HepG2 (cell line): ENCODE data around the gene FHL3. TPM values are rescaled to one million over a fixed set of nuclear protein-coding genes. Genes with fewer than 3 reads are reported as not detected.

Source experiments
- AFF4 ChIP-seq: sonication (generic); formaldehyde crosslinking; IDR thresholded peaks from 2 replicates; pipeline ENCODE4 v1.4.0; 2020; ENCODE audit warnings: missing genetic modification reagents
- ATRX ChIP-seq: sonication (generic); formaldehyde crosslinking; IDR thresholded peaks from 2 replicates; pipeline ENCODE4 v1.4.0; 2020; ENCODE audit warnings: missing genetic modification reagents, borderline replicate concordance
- CCAR2 ChIP-seq: fragments of 200-400 bp; formaldehyde crosslinking; optimal IDR thresholded peaks from 2 replicates; pipeline ENCODE3; 2018; ENCODE audit warnings: low read depth, mild to moderate bottlenecking, low read length, moderate library complexity
- CREM ChIP-seq, 2 experiments: sonication (generic) in 1 of 2; formaldehyde crosslinking in 1 of 2; IDR thresholded peaks; 2 replicates each; pipeline versions ENCODE4 v1.4.0 to v1.6.1; 2016 to 2020; ENCODE audit warnings: antibody characterized with exemption in 1 of 2, mild to moderate bottlenecking in 1 of 2, missing genetic modification reagents in 1 of 2
- ELK4 ChIP-seq: sonication (generic); formaldehyde crosslinking; IDR thresholded peaks from 2 replicates; pipeline ENCODE4 v1.9.0; 2021; ENCODE audit warnings: missing genetic modification reagents, borderline replicate concordance
- EZH2 ChIP-seq: conservative IDR thresholded peaks from 2 replicates; pipeline ENCODE4 v1.6.1; 2012; ENCODE audit warnings: mild to moderate bottlenecking, low read depth, low read length, moderate library complexity
- FLYWCH1 ChIP-seq: sonication (generic); formaldehyde crosslinking; IDR thresholded peaks from 2 replicates; pipeline ENCODE4 v1.8.1; 2023; ENCODE audit warnings: mild to moderate bottlenecking, missing genetic modification reagents
- FOXK1 ChIP-seq: sonication (generic); formaldehyde crosslinking; IDR thresholded peaks from 2 replicates; pipeline ENCODE4 v1.4.0; 2020; ENCODE audit warnings: low read depth, missing genetic modification reagents, borderline replicate concordance
- FOXO1 ChIP-seq: sonication (generic); formaldehyde crosslinking; IDR thresholded peaks from 2 replicates; pipeline ENCODE4 v1.4.0; 2020; ENCODE audit warnings: missing genetic modification reagents
- NFRKB ChIP-seq: fragments of 450-650 bp; IDR thresholded peaks from 2 replicates; pipeline ENCODE4 v1.6.1; 2017
- NR2F6 ChIP-seq, 2 experiments: IDR thresholded peaks; 2 replicates each; pipeline ENCODE4 v1.6.1; 2016; ENCODE audit warnings: antibody characterized with exemption in 1 of 2, mild to moderate bottlenecking in 1 of 2
- POLR2G ChIP-seq: fragments of 200-400 bp; formaldehyde crosslinking; IDR thresholded peaks from 2 replicates; pipeline ENCODE4 v1.6.1; 2018; ENCODE audit warnings: mild to moderate bottlenecking, low read depth, low read length, moderate library complexity
- RCOR2 ChIP-seq: IDR thresholded peaks from 2 replicates; pipeline ENCODE4 v1.6.1; 2016; ENCODE audit warnings: missing biosample characterization, missing genetic modification reagents
- SRSF1 ChIP-seq: fragments of 200-400 bp; formaldehyde crosslinking; optimal IDR thresholded peaks from 2 replicates; pipeline ENCODE3; 2017; ENCODE audit warnings: mild to moderate bottlenecking, low read depth, low read length, moderate library complexity
- SRSF9 ChIP-seq: fragments of 200-400 bp; formaldehyde crosslinking; IDR thresholded peaks from 2 replicates; pipeline ENCODE4 v1.6.1; 2018; ENCODE audit warnings: borderline replicate concordance, mild to moderate bottlenecking, low read depth, low read length; ENCODE audit not compliant: insufficient read depth, poor library complexity, severe bottlenecking
- SYNCRIP ChIP-seq: fragments of 200-400 bp; formaldehyde crosslinking; IDR thresholded peaks from 2 replicates; pipeline ENCODE4 v1.6.1; 2018; ENCODE audit warnings: mild to moderate bottlenecking, low read depth, low read length; ENCODE audit not compliant: insufficient read depth
- TBX3 ChIP-seq: fragments of 450-650 bp; IDR thresholded peaks from 2 replicates; pipeline ENCODE4 v1.6.1; 2017; ENCODE audit warnings: antibody characterized with exemption, mild to moderate bottlenecking, inconsistent platforms, borderline replicate concordance
- ZNF138 ChIP-seq: sonication (generic); formaldehyde crosslinking; IDR thresholded peaks from 2 replicates; pipeline ENCODE4 v1.5.0; 2020; ENCODE audit warnings: mild to moderate bottlenecking, low read depth, missing genetic modification reagents
- ZNF180 ChIP-seq: sonication (generic); formaldehyde crosslinking; IDR thresholded peaks from 2 replicates; pipeline ENCODE4 v1.4.0; 2020; ENCODE audit warnings: low read depth, missing genetic modification reagents, borderline replicate concordance
- ZNF33A ChIP-seq: sonication (generic); formaldehyde crosslinking; IDR thresholded peaks from 2 replicates; pipeline ENCODE4 v1.5.1; 2020; ENCODE audit warnings: missing genetic modification reagents, mild to moderate bottlenecking, moderate library complexity, borderline replicate concordance
- ZNF790 ChIP-seq: sonication (generic); formaldehyde crosslinking; IDR thresholded peaks from 2 replicates; pipeline ENCODE4 v1.8.0; 2022; ENCODE audit warnings: missing genetic modification reagents, mild to moderate bottlenecking, borderline replicate concordance
- polyA plus RNA-seq, 8 experiments: library from polyadenylated mRNA; depleted of rRNA in 3 of 8; stranded (reverse) in 7 of 8; unstranded in 1 of 8; fragments of >200 nt; fragmentation: Illumina TruSeq in 4 of 8; extraction: Trizol in 4 of 8; gene quantifications; 2 replicates each; pipeline versions ENCODE4 v1.2.1 to v1.2.3, GENCODE V29; 2011 to 2016; ENCODE audit warnings: low read depth in 4 of 8, missing spikeins in 1 of 8, mixed read lengths in 1 of 8; ENCODE audit not compliant: insufficient read depth in 1 of 8
- total RNA-seq, 5 experiments: library from RNA; depleted of rRNA; stranded (reverse); fragments of >200 nt; fragmentation: Illumina TruSeq; extraction: Trizol; gene quantifications; 2 replicates each; pipeline ENCODE4 v1.2.3, GENCODE V29; 2016; ENCODE audit warnings: low read depth in 1 of 5
- TF ChIP-seq, protein P1 (sequence below): sonication (generic); formaldehyde crosslinking; conservative IDR thresholded peaks from 2 replicates; pipeline ENCODE4 v1.5.0; 2020; ENCODE audit warnings: missing genetic modification reagents
- TF ChIP-seq, protein P2 (sequence below): IDR thresholded peaks from 2 replicates; pipeline ENCODE4 v1.6.1; 2016; ENCODE audit warnings: missing compliant biosample characterization, missing genetic modification reagents, borderline replicate concordance

FHL3 gene
- total and polyA plus RNA-seq, 2 of the 13 experiments (the other 11 are each of a cell fraction or from before 2014, with no cell fraction given): 2.8 to 6.6 TPM

DNA sequence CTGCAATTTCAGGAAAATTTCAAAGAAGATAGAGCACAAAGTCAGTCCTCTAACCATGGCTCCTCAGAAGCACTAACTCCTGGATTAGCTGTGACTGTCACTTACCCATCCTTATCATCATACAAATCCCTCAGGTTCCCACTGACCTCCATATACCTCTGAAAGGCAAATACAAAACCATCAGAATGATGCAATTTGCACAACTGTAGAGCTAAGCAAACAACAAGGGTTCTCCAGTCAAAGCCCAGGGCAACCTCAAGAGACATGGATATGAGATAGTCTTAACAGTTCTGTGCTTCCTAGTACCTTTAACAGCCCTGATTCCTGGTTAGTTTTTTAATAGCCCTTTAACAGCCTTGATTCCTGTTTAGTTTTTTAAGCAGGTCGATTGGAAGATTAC is 17.6 kb downstream of the FHL3 start (continued):
- TF ChIP-seq ATRX (CRISPR knock-in tag) (no peak), ZNF33A (no peak), FOXO1 (CRISPR knock-in tag) (no peak), ELK4 (CRISPR knock-in tag) (no peak), SRSF9 (no peak), SRSF1 (no peak), FLYWCH1 (CRISPR knock-in tag) (no peak), CCAR2 (no peak), EZH2 (no peak), ZNF790 (no peak), NFRKB (no peak), ZNF180 (CRISPR knock-in tag) (no peak), CREM (IDR thresholded peaks at IDR 0.05) (peak; percentile 34; the same call in 1 of the 2 replicates), CREM (CRISPR knock-in tag; IDR thresholded peaks at IDR 0.05) (no peak), SYNCRIP (no peak), RCOR2 (CRISPR knock-in tag) (0 out of 2 replicates have a peak, but pooled peaks have one; percentile 24), TBX3 (no peak), FOXK1 (no peak), ZNF138 (CRISPR knock-in tag) (no peak), POLR2G (no peak), AFF4 (CRISPR knock-in tag) (no peak), NR2F6 (IDR thresholded peaks at IDR 0.05) (peak; percentile 46; the same call in 1 of the 2 replicates), NR2F6 (CRISPR knock-in tag; IDR thresholded peaks at IDR 0.05) (0 out of 2 replicates have a peak, but pooled peaks have one; percentile 18)
- TF ChIP-seq, protein P1, sequence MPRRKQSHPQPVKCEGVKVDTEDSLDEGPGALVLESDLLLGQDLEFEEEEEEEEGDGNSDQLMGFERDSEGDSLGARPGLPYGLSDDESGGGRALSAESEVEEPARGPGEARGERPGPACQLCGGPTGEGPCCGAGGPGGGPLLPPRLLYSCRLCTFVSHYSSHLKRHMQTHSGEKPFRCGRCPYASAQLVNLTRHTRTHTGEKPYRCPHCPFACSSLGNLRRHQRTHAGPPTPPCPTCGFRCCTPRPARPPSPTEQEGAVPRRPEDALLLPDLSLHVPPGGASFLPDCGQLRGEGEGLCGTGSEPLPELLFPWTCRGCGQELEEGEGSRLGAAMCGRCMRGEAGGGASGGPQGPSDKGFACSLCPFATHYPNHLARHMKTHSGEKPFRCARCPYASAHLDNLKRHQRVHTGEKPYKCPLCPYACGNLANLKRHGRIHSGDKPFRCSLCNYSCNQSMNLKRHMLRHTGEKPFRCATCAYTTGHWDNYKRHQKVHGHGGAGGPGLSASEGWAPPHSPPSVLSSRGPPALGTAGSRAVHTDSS (CRISPR knock-in tag): no peak
- TF ChIP-seq, protein P2, sequence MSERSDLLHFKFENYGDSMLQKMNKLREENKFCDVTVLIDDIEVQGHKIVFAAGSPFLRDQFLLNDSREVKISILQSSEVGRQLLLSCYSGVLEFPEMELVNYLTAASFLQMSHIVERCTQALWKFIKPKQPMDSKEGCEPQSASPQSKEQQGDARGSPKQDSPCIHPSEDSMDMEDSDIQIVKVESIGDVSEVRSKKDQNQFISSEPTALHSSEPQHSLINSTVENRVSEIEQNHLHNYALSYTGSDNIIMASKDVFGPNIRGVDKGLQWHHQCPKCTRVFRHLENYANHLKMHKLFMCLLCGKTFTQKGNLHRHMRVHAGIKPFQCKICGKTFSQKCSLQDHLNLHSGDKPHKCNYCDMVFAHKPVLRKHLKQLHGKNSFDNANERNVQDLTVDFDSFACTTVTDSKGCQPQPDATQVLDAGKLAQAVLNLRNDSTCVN (CRISPR knock-in tag): no peak
